Neural cell (in vitro differentiated cells): ENCODE results near the gene FAM237B.

ENCODE experiments used
- CTCF ChIP-seq: fragments of 450-650 bp; IDR thresholded peaks from 2 replicates; pipeline ENCODE4 v1.5.1; 2014; ENCODE audit warnings: antibody characterized with exemption, mild to moderate bottlenecking, moderate library complexity; ENCODE audit not compliant: poor library complexity, severe bottlenecking
- EP300 ChIP-seq: fragments of 450-650 bp; conservative IDR thresholded peaks from 2 replicates; pipeline ENCODE4 v1.6.1; 2014; ENCODE audit warnings: antibody characterized with exemption, mild to moderate bottlenecking, moderate library complexity; ENCODE audit not compliant: poor library complexity, severe bottlenecking
- EZH2 ChIP-seq: fragments of 200-600, 300-800 bp; shearing (Covaris generic), sonication (generic); IDR thresholded peaks from 2 replicates; pipeline ENCODE4 v1.6.1; 2014; ENCODE audit warnings: antibody characterized with exemption, low read length, borderline replicate concordance, mild to moderate bottlenecking; ENCODE audit not compliant: insufficient read depth, poor library complexity, severe bottlenecking
- MXI1 ChIP-seq: fragments of 450-650 bp; conservative IDR thresholded peaks from 2 replicates; pipeline ENCODE4 v1.6.1; 2014; ENCODE audit warnings: antibody characterized with exemption, mild to moderate bottlenecking; ENCODE audit not compliant: poor library complexity, severe bottlenecking
- POLR2AphosphoS5 ChIP-seq: IDR thresholded peaks from 2 replicates; pipeline ENCODE4 v1.6.1; 2012
- RAD21 ChIP-seq: fragments of 450-650 bp; conservative IDR thresholded peaks from 2 replicates; pipeline ENCODE4 v1.6.1; 2014; ENCODE audit warnings: antibody characterized with exemption, mild to moderate bottlenecking, moderate library complexity
- REST ChIP-seq: IDR thresholded peaks from 2 replicates; pipeline ENCODE4 v1.6.1; 2012; ENCODE audit warnings: borderline replicate concordance
- SMC3 ChIP-seq: fragments of 450-650 bp; conservative IDR thresholded peaks from 2 replicates; pipeline ENCODE4 v1.6.1; 2014; ENCODE audit warnings: antibody characterized with exemption, mild to moderate bottlenecking, moderate library complexity; ENCODE audit not compliant: poor library complexity
- TAF1 ChIP-seq: IDR thresholded peaks from 2 replicates; pipeline ENCODE4 v1.6.1; 2012; ENCODE audit warnings: low read depth

GRCh38 chr7:90290244-90291113 is 30.6 kb downstream of the FAM237B start:
- TF ChIP-seq EP300 (no peak), TAF1 (no peak), SMC3 (no peak), CTCF (no peak), EZH2 (no peak), POLR2AphosphoS5 (no peak), REST (no peak), MXI1 (no peak), RAD21 (no peak)
